ENCODE measurements around the gene NLRP6.
A peak's percentile ranks its signal among the peaks of the same experiment; 100 is the strongest.

The NLRP6 gene

GRCh38 chr11:272931-273198 lies 5.3 kb upstream of the NLRP6 start:
- in situ Hi-C loops (cut with MboI; ENCODE audit: low sequenced_read_pairs, unreplicated experiment) = no loop called here

GRCh38 chr11:276219-276618 lies 2.0 kb upstream of the NLRP6 start:
- in situ Hi-C loops (cut with MboI; ENCODE audit: low sequenced_read_pairs, unreplicated experiment) = no loop called here
- TF ChIP-seq CTCF (IDR thresholded peaks at IDR 0.05; ENCODE audit: borderline replicate concordance, control extremely low read depth, extremely low read depth, insufficient read depth, missing control alignments) = no peak
- no peak for DNase-seq (ENCODE audit: low spot score)

More at GRCh38 chr11:272931-273198, 5.3 kb upstream of the NLRP6 start:
- DNase-seq (ENCODE audit: low spot score) = no peak
- no peak for TF ChIP-seq CTCF (IDR thresholded peaks at IDR 0.05; ENCODE audit: borderline replicate concordance, control extremely low read depth, extremely low read depth, insufficient read depth, missing control alignments)

GRCh38 chr11:279040-279965 lies 1.1 kb downstream of the NLRP6 start:
- in situ Hi-C loops (cut with MboI; ENCODE audit: low sequenced_read_pairs, unreplicated experiment) = no loop called here
- no peak for TF ChIP-seq CTCF (IDR thresholded peaks at IDR 0.05; ENCODE audit: borderline replicate concordance, control extremely low read depth, extremely low read depth, insufficient read depth, missing control alignments)
- DNase-seq (ENCODE audit: low spot score) = peak; percentile 43

GRCh38 chr11:279966-280705 lies 1.9 kb downstream of the NLRP6 start:
- TF ChIP-seq CTCF (IDR thresholded peaks at IDR 0.05; ENCODE audit: borderline replicate concordance, control extremely low read depth, extremely low read depth, insufficient read depth, missing control alignments) = no peak
- DNase-seq (ENCODE audit: low spot score) = peak; percentile 63
- in situ Hi-C loops (cut with MboI; ENCODE audit: low sequenced_read_pairs, unreplicated experiment) = no loop called here

GRCh38 chr11:280706-281485 lies 2.7 kb downstream of the NLRP6 start:
- peak; percentile 39 for DNase-seq (ENCODE audit: low spot score)
- TF ChIP-seq CTCF (IDR thresholded peaks at IDR 0.05; ENCODE audit: borderline replicate concordance, control extremely low read depth, extremely low read depth, insufficient read depth, missing control alignments) = no peak
- in situ Hi-C loops (cut with MboI; ENCODE audit: low sequenced_read_pairs, unreplicated experiment) = no loop called here

- no peak for DNase-seq (ENCODE audit: low spot score)
- in situ Hi-C loops (cut with MboI; ENCODE audit: low sequenced_read_pairs, unreplicated experiment) = no loop called here
- TF ChIP-seq CTCF (IDR thresholded peaks at IDR 0.05; ENCODE audit: borderline replicate concordance, control extremely low read depth, extremely low read depth, insufficient read depth, missing control alignments) = no peak
Observed at GRCh38 chr11:281486-282161, 3.4 kb downstream of the NLRP6 start.

Data from GM13976 (cell line).